Measurements from ENCODE around the gene USP34. TPM values are rescaled to one million over a fixed set of nuclear protein-coding genes. Genes with fewer than 3 reads are reported as not detected.

Gene USP34
- total RNA-seq, 2 experiments from 2014 or later = 59.5 to 60.4 TPM

Other genes starting within 250 kb of the USP34 start
- 100 to 1,000 TPM; 201 to 203 TPM for gene XPO1, start 67.3 kb upstream of the USP34 start, total RNA-seq

All from activated naive CD4-positive, alpha-beta T cell treated with anti-CD3 and anti-CD28 coated beads for 36 hours (primary cell).